H9 (cell line): ENCODE data around the gene KIF3B. TPM values are rescaled to one million over a fixed set of nuclear protein-coding genes. Genes with fewer than 3 reads are reported as not detected.

Experiments
- DNase-seq: peaks from one replicate; pipeline ENCODE4 v3.0.0-alpha.2; 2017
- H2AFZ ChIP-seq: one replicate; pipeline ENCODE4 v1.6.1; 2013; ENCODE audit warnings: mild to moderate bottlenecking, low read length, control low read depth, moderate library complexity
- H2AK5ac ChIP-seq: 2 replicates; pipeline ENCODE4 v1.6.1; 2013; ENCODE audit warnings: low read length, control low read depth, mixed read lengths; ENCODE audit not compliant: insufficient read length
- H2BK120ac ChIP-seq: one replicate; pipeline ENCODE4 v1.6.1; 2013; ENCODE audit warnings: low read depth, mild to moderate bottlenecking, low read length, control low read depth, inconsistent platforms; ENCODE audit not compliant: poor library complexity, severe bottlenecking
- H2BK12ac ChIP-seq: 2 replicates; pipeline ENCODE4 v1.6.1; 2013; ENCODE audit warnings: low read length, control low read depth, mixed read lengths, low read depth; ENCODE audit not compliant: insufficient read length
- H2BK15ac ChIP-seq: 2 replicates; pipeline ENCODE4 v1.6.1; 2013; ENCODE audit warnings: low read depth, low read length, control low read depth
- H2BK20ac ChIP-seq: one replicate; pipeline ENCODE4 v1.6.1; 2013; ENCODE audit warnings: low read depth, mild to moderate bottlenecking, low read length, control low read depth, inconsistent platforms; ENCODE audit not compliant: poor library complexity, severe bottlenecking
- H2BK5ac ChIP-seq: 2 replicates; pipeline ENCODE4 v1.6.1; 2013; ENCODE audit warnings: low read length, control low read depth, mixed read lengths; ENCODE audit not compliant: insufficient read length
- H3K14ac ChIP-seq: 2 replicates; pipeline ENCODE4 v1.6.1; 2013; ENCODE audit warnings: low read length, control low read depth; ENCODE audit not compliant: insufficient read depth
- H3K18ac ChIP-seq: 2 replicates; pipeline ENCODE4 v1.6.1; 2013; ENCODE audit warnings: low read depth, mild to moderate bottlenecking, mixed read lengths, low read length, control low read depth; ENCODE audit not compliant: insufficient read length
- H3K23ac ChIP-seq: 2 replicates; pipeline ENCODE4 v1.6.1; 2013; ENCODE audit warnings: low read length, control low read depth, mixed read lengths, low read depth; ENCODE audit not compliant: insufficient read length
- H3K23me2 ChIP-seq: 2 replicates; pipeline ENCODE4 v1.6.1; 2013; ENCODE audit warnings: low read depth, mild to moderate bottlenecking, mixed read lengths, low read length, control low read depth; ENCODE audit not compliant: insufficient read length, poor library complexity, severe bottlenecking
- H3K27ac ChIP-seq: 2 replicates; pipeline ENCODE4 v1.5.1; 2013; ENCODE audit warnings: low read length, control low read depth, mixed read lengths, low read depth; ENCODE audit not compliant: insufficient read length
- H3K27me3 ChIP-seq: 2 replicates; pipeline ENCODE4 v1.6.1; 2013; ENCODE audit warnings: low read length, control low read depth, inconsistent platforms; ENCODE audit not compliant: insufficient read depth
- H3K4ac ChIP-seq: 2 replicates; pipeline ENCODE4 v1.6.1; 2013; ENCODE audit warnings: low read depth, mild to moderate bottlenecking, control low read depth, inconsistent platforms, low read length, moderate library complexity
- H3K4me1 ChIP-seq: 2 replicates; pipeline ENCODE4 v1.6.1; 2013; ENCODE audit warnings: low read length, control low read depth, inconsistent platforms; ENCODE audit not compliant: insufficient read depth
- H3K4me2 ChIP-seq: 2 replicates; pipeline ENCODE4 v1.6.1; 2013; ENCODE audit warnings: low read length, control low read depth, mixed read lengths; ENCODE audit not compliant: insufficient read length, insufficient read depth
- H3K56ac ChIP-seq: 2 replicates; pipeline ENCODE4 v1.6.1; 2013; ENCODE audit warnings: low read depth, mild to moderate bottlenecking, mixed read lengths, low read length, control low read depth; ENCODE audit not compliant: insufficient read length
- H3K79me1 ChIP-seq: 2 replicates; pipeline ENCODE4 v1.6.1; 2013; ENCODE audit warnings: low read depth, mild to moderate bottlenecking, moderate library complexity, low read length, control low read depth, inconsistent platforms; ENCODE audit not compliant: insufficient read depth, poor library complexity, severe bottlenecking
- H3K79me2 ChIP-seq: 2 replicates; pipeline ENCODE4 v1.6.1; 2013; ENCODE audit warnings: low read length, control low read depth, inconsistent platforms; ENCODE audit not compliant: insufficient read depth
- H3K9ac ChIP-seq: 2 replicates; pipeline ENCODE4 v1.6.1; 2013; ENCODE audit warnings: low read length, control low read depth, mixed read lengths; ENCODE audit not compliant: insufficient read length; ENCODE audit errors: extremely low read depth
- H3K9me3 ChIP-seq: one replicate; pipeline ENCODE4 v1.6.1; 2013; ENCODE audit warnings: low read depth, low read length, inconsistent platforms; ENCODE audit not compliant: control insufficient read depth
- H3T11ph ChIP-seq: one replicate; pipeline ENCODE4 v1.6.1; 2013; ENCODE audit warnings: mild to moderate bottlenecking, low read length, control low read depth, inconsistent platforms
- H4K20me1 ChIP-seq: one replicate; pipeline ENCODE4 v1.6.1; 2013; ENCODE audit not compliant: control insufficient read depth, insufficient read length, insufficient read depth
- H4K5ac ChIP-seq: 2 replicates; pipeline ENCODE4 v1.6.1; 2013; ENCODE audit warnings: low read depth, mild to moderate bottlenecking, mixed read lengths, low read length, control low read depth; ENCODE audit not compliant: insufficient read length
- H4K8ac ChIP-seq: replicated peaks from 2 replicates; pipeline ENCODE4 v1.6.1; 2013; ENCODE audit warnings: low read length, control low read depth, mixed read lengths, low read depth; ENCODE audit not compliant: insufficient read length
- H4K91ac ChIP-seq: 2 replicates; pipeline ENCODE4 v1.6.1; 2013; ENCODE audit warnings: low read depth, mild to moderate bottlenecking, moderate library complexity, mixed read lengths, low read length, control low read depth; ENCODE audit not compliant: insufficient read length
- H3K27ac Mint-ChIP-seq, 3 experiments: 2 replicates in 2 of 3; 3 replicates in 1 of 3; pipeline ENCODE4 v1.8.0; 2020 to 2021; ENCODE audit warnings: mixed read lengths in 3 of 3, mild to moderate bottlenecking in 1 of 3, moderate library complexity in 1 of 3
- H3K27me3 Mint-ChIP-seq: 2 replicates; pipeline ENCODE4 v1.8.0; 2021; ENCODE audit warnings: low read depth, mild to moderate bottlenecking, moderate library complexity, mixed read lengths
- H3K36me3 Mint-ChIP-seq, 3 experiments: 2 replicates in 2 of 3; 3 replicates in 1 of 3; pipeline ENCODE4 v1.8.0; 2020 to 2021; ENCODE audit warnings: low read depth in 3 of 3, mixed read lengths in 3 of 3; ENCODE audit not compliant: insufficient read depth in 1 of 3
- H3K4me1 Mint-ChIP-seq, 2 experiments: 2 replicates each; pipeline ENCODE4 v1.8.0; 2020; ENCODE audit warnings: mixed read lengths in 2 of 2
- H3K4me3 Mint-ChIP-seq, 2 experiments: 2 replicates in 1 of 2; 3 replicates in 1 of 2; pipeline ENCODE4 v1.8.0; 2020 to 2021; ENCODE audit warnings: mild to moderate bottlenecking in 2 of 2, mixed read lengths in 2 of 2, moderate library complexity in 1 of 2
- H3K9me3 Mint-ChIP-seq, 2 experiments: 2 replicates in 1 of 2; 3 replicates in 1 of 2; pipeline ENCODE4 v1.8.0; 2020; ENCODE audit warnings: mild to moderate bottlenecking in 2 of 2, mixed read lengths in 2 of 2, moderate library complexity in 1 of 2
- WGBS: extraction: QIAGEN DNeasy Blood & Tissue Kit; methylation state at CpG from one replicate; pipeline ENCODE4 v1.1.7; 2013; ENCODE audit warnings: missing lambda C conversion rate, low lambda C conversion rate, mixed read lengths; ENCODE audit not compliant: insufficient read length; ENCODE audit errors: extremely low coverage; 5-methylcytosine and 5-hydroxymethylcytosine counted together
- total RNA-seq: library from RNA; stranded (reverse); gene quantifications from 2 replicates; pipeline ENCODE4 v1.2.1, GENCODE V29; 2021
- TF ChIP-seq, protein P1 (sequence below): fragments of 200-600 bp; sonication (generic); conservative IDR thresholded peaks from 3 replicates; pipeline ENCODE4 v1.8.0; 2021; ENCODE audit warnings: antibody characterized with exemption, mild to moderate bottlenecking

The KIF3B gene
- total RNA-seq, 1 experiment from 2014 or later: 29.7 TPM

DNA sequence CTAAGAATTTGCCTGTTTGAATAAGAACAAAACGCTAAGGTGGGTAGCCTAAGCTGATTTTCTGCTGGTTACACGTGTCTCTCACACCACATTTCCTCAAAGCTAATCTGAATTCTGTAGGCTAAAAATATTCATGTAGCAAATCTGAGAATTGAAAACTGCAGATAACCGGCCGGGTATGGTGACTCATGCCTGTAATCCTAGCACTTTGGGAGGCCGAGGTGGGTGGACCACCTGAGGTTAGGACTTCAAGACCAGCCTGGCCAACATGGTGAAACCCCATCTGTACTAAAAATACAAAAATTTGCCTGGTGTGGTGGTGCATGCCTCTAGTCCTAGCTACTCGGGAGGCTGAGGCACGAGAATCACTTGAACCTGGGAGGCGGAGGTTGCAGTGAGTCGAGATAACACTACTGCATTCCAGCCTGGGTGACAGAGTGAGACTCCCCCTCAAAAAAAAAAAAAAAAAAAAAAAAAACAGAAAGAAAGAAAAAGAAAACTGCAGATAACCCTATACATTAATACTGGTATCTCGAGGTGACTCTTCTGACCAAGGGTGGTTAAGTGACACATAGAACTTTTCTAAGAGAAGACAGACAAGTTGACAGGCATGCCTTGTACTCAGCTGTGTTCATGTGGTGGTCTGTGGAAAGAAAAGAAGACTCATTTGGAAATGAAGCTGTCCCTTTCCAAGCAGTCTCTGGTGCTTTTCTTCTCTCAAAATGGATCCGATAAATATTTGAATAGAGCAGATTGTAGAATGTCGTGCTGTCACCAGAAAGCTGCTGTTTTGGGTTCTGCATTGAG, 55.9 kb downstream of the KIF3B start:
- Histone ChIP-seq H4K8ac (no peak overlapping the region), H3K18ac (no peak overlapping the region), H2AFZ (no peak overlapping the region), H3K4me2 (no peak overlapping the region), H3K79me2 (no peaks in the 10 kb centered on the region), H4K91ac (no peak overlapping the region), H4K5ac (no peak overlapping the region), H3K4ac (no peak overlapping the region), H2BK120ac (no peak overlapping the region), H3T11ph (no peak overlapping the region), H3K4me1 (no peaks in the 10 kb centered on the region), H3K56ac (no peak overlapping the region), H3K79me1 (no peaks in the 10 kb centered on the region), H3K27ac (no peak overlapping the region), H3K27me3 (no peaks in the 10 kb centered on the region), H3K9ac (no peak overlapping the region), H2BK5ac (no peak overlapping the region), H2BK15ac (no peak overlapping the region), H3K23ac (no peak overlapping the region), H4K20me1 (no peaks in the 10 kb centered on the region), H2AK5ac (no peak overlapping the region), H3K14ac (no peak overlapping the region), H2BK12ac (no peak overlapping the region), H3K23me2 (no peaks in the 10 kb centered on the region), H2BK20ac (no peak overlapping the region), H3K9me3 (no peaks in the 10 kb centered on the region)
- Mint-ChIP-seq H3K9me3 (no peaks in the 10 kb centered on the region), H3K27ac (no peak overlapping the region), H3K36me3 (peaks cover 2 to 27% (median 9%) of the 10 kb centered on the region in 3 experiments; a peak in 5 of 7 replicates), H3K27me3 (no peaks in the 10 kb centered on the region), H3K4me1 (peaks cover 0 to 4% of the 10 kb centered on the region in 2 experiments; a peak in 3 of 4 replicates), H3K4me3 (no peak overlapping the region)
- DNase-seq: no peak
- TF ChIP-seq, protein P1, sequence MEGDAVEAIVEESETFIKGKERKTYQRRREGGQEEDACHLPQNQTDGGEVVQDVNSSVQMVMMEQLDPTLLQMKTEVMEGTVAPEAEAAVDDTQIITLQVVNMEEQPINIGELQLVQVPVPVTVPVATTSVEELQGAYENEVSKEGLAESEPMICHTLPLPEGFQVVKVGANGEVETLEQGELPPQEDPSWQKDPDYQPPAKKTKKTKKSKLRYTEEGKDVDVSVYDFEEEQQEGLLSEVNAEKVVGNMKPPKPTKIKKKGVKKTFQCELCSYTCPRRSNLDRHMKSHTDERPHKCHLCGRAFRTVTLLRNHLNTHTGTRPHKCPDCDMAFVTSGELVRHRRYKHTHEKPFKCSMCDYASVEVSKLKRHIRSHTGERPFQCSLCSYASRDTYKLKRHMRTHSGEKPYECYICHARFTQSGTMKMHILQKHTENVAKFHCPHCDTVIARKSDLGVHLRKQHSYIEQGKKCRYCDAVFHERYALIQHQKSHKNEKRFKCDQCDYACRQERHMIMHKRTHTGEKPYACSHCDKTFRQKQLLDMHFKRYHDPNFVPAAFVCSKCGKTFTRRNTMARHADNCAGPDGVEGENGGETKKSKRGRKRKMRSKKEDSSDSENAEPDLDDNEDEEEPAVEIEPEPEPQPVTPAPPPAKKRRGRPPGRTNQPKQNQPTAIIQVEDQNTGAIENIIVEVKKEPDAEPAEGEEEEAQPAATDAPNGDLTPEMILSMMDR: no peak
- WGBS: no CpG with 5 or more reads among the region's 12 CpGs
